ENCODE results near the gene AGMO. TPM values are rescaled to one million over a fixed set of nuclear protein-coding genes. Genes with fewer than 3 reads are reported as not detected.

The AGMO gene
- total RNA-seq, 2 donors from 2014 or later = not detected

GRCh38 chr7:15174485-15174884 is 387.3 kb downstream of the AGMO start:
- Mint-ChIP-seq H3K9me3 (peaks cover 1% of the 10 kb centered on the region in 2 donors), H3K27me3 (ENCODE audit: low read depth) (no peaks in the 10 kb centered on the region), H3K36me3 (ENCODE audit: insufficient read depth in 2 of 2) (no peaks in the 10 kb centered on the region), H3K4me3 (no peak overlapping the region), H3K27ac (no peak overlapping the region), H3K4me1 (ENCODE audit: low read depth) (no peaks in the 10 kb centered on the region)
- DNase-seq (no peak), ATAC-seq (replicated peaks in 1 of 2) (no peak)

- no peaks in the 10 kb centered on the region for H3K36me3 Mint-ChIP-seq (ENCODE audit: insufficient read depth in 2 of 2)
These were observed 393.3 kb downstream of the AGMO start for GRCh38 chr7:15168489-15168888.

GRCh38 chr7:15167912-15168311 is 393.9 kb downstream of the AGMO start:
- DNase-seq (no peak), ATAC-seq (replicated peaks in 1 of 2) (no peak)
- peaks cover 8 to 9% of the 10 kb centered on the region in 2 donors for H3K9me3 Mint-ChIP-seq
- H3K27ac Mint-ChIP-seq = no peak overlapping the region
- no peaks in the 10 kb centered on the region for H3K27me3 Mint-ChIP-seq (ENCODE audit: low read depth)
- no peaks in the 10 kb centered on the region for H3K4me1 Mint-ChIP-seq (ENCODE audit: low read depth)
- no peak overlapping the region for H3K4me3 Mint-ChIP-seq
- H3K36me3 Mint-ChIP-seq (ENCODE audit: insufficient read depth in 2 of 2) = peaks cover 0 to 2% of the 10 kb centered on the region in 2 donors

More at GRCh38 chr7:15168489-15168888, 393.3 kb downstream of the AGMO start:
- H3K4me3 Mint-ChIP-seq = no peak overlapping the region
- no peak overlapping the region for H3K27ac Mint-ChIP-seq
- H3K9me3 Mint-ChIP-seq = peaks cover 8 to 9% of the 10 kb centered on the region in 2 donors
- H3K4me1 Mint-ChIP-seq (ENCODE audit: low read depth) = no peaks in the 10 kb centered on the region
- ATAC-seq (replicated peaks in 1 of 2) (no peak), DNase-seq (no peak)
- H3K27me3 Mint-ChIP-seq (ENCODE audit: low read depth) = no peaks in the 10 kb centered on the region

- H3K36me3 Mint-ChIP-seq (ENCODE audit: insufficient read depth in 2 of 2) = peaks cover 0 to 2% of the 10 kb centered on the region in 2 donors
- no peak overlapping the region for H3K4me3 Mint-ChIP-seq
- no peak for ATAC-seq (replicated peaks in 1 of 2)
- no peaks in the 10 kb centered on the region for H3K4me1 Mint-ChIP-seq (ENCODE audit: low read depth)
- H3K9me3 Mint-ChIP-seq = peaks cover 8 to 12% of the 10 kb centered on the region in 2 donors
- DNase-seq = no peak
- no peak overlapping the region for H3K27ac Mint-ChIP-seq
- no peaks in the 10 kb centered on the region for H3K27me3 Mint-ChIP-seq (ENCODE audit: low read depth)
These were observed 395.2 kb downstream of the AGMO start for GRCh38 chr7:15166620-15167019.

GRCh38 chr7:15159261-15159660 is 402.6 kb downstream of the AGMO start:
- peaks cover 0 to 2% of the 10 kb centered on the region in 2 donors for H3K36me3 Mint-ChIP-seq (ENCODE audit: insufficient read depth in 2 of 2)
- ATAC-seq (replicated peaks in 1 of 2) = no peak
- DNase-seq = no peak
- H3K27ac Mint-ChIP-seq = no peak overlapping the region
- H3K4me3 Mint-ChIP-seq = no peak overlapping the region
- H3K9me3 Mint-ChIP-seq = peaks cover 0 to 13% of the 10 kb centered on the region in 2 donors
- H3K27me3 Mint-ChIP-seq (ENCODE audit: low read depth) = no peaks in the 10 kb centered on the region
- no peaks in the 10 kb centered on the region for H3K4me1 Mint-ChIP-seq (ENCODE audit: low read depth)

- Mint-ChIP-seq H3K4me3 (no peak overlapping the region), H3K27ac (no peak overlapping the region), H3K4me1 (ENCODE audit: low read depth) (no peaks in the 10 kb centered on the region), H3K9me3 (peaks cover 0 to 10% of the 10 kb centered on the region in 2 donors), H3K36me3 (ENCODE audit: insufficient read depth in 2 of 2) (peaks cover 0 to 2% of the 10 kb centered on the region in 2 donors), H3K27me3 (ENCODE audit: low read depth) (no peaks in the 10 kb centered on the region)
- DNase-seq = no peak
- no peak for ATAC-seq (replicated peaks in 1 of 2)
These were observed 403.5 kb downstream of the AGMO start for GRCh38 chr7:15158141-15158810.

Other genes with a start within 250 kb of the AGMO start
- not detected for gene MEOX2, start 124.7 kb upstream of the AGMO start, total RNA-seq

All from activated T-cell treated with anti-CD3 and anti-CD28 coated beads, Interleukin-2, amount 50 U/mL, for 72 hours (primary cell).